ENCODE measurements around the gene POLDIP3. TPM values are rescaled to one million over a fixed set of nuclear protein-coding genes. Genes with fewer than 3 reads are reported as not detected.
A peak's percentile ranks its signal among the peaks of the same experiment; 100 is the strongest.

POLDIP3 gene
- total RNA-seq, 1 experiment from 2014 or later: 51.3 TPM

DNA sequence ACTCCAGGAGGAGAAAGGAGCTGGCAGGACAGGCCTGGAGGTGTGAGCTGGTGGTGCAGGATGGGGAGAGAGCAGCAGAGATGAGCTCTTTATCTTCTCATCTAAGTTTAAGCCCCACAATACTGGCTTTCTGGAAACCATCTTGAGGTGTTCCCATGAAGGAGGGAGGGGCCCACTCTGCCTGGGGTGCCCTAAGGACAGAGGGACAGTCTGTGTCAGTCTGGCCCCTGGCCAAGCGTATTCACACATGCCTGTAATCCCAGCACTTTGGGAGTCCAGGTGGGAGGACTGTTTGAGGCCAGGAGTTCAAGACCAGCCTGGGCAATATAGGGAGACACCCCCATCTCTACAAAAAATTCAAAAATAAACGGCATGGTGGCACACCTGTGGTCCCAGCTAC is 52.0 kb downstream of the POLDIP3 start:
- Mint-ChIP-seq H3K27me3 (ENCODE audit: insufficient read depth, unreplicated experiment) (no peaks in the 10 kb centered on the region), H3K4me3 (ENCODE audit: unreplicated experiment) (no peak overlapping the region), H3K36me3 (ENCODE audit: insufficient read depth, unreplicated experiment) (peaks cover 6% of the 10 kb centered on the region), H3K27ac (ENCODE audit: low read depth, unreplicated experiment) (no peak overlapping the region), H3K9me3 (ENCODE audit: unreplicated experiment) (no peaks in the 10 kb centered on the region), H3K4me1 (ENCODE audit: insufficient read depth, unreplicated experiment) (no peaks in the 10 kb centered on the region)
- ChIA-PET POLR2A (interaction anchor here (1.5 kb wide), 1 partner anchor 52 kb away, joined by 3 read pairs; the partner anchor contains the start of gene POLDIP3), CTCF (interaction anchor here (0.6 kb wide), 1 partner anchor 619 kb away, joined by 4 read pairs; no protein-coding TSS in a partner anchor)
- no peak for DNase-seq (ENCODE audit: unreplicated experiment)
- intact Hi-C loops (cut with micrococcal nuclease): no loop called here
- no TSS peak for BruUV-seq (replicated peaks)
- TF ChIP-seq, protein P1, sequence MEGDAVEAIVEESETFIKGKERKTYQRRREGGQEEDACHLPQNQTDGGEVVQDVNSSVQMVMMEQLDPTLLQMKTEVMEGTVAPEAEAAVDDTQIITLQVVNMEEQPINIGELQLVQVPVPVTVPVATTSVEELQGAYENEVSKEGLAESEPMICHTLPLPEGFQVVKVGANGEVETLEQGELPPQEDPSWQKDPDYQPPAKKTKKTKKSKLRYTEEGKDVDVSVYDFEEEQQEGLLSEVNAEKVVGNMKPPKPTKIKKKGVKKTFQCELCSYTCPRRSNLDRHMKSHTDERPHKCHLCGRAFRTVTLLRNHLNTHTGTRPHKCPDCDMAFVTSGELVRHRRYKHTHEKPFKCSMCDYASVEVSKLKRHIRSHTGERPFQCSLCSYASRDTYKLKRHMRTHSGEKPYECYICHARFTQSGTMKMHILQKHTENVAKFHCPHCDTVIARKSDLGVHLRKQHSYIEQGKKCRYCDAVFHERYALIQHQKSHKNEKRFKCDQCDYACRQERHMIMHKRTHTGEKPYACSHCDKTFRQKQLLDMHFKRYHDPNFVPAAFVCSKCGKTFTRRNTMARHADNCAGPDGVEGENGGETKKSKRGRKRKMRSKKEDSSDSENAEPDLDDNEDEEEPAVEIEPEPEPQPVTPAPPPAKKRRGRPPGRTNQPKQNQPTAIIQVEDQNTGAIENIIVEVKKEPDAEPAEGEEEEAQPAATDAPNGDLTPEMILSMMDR (IDR thresholded peaks at IDR 0.05; ENCODE audit: unreplicated experiment): no peak

DNA sequence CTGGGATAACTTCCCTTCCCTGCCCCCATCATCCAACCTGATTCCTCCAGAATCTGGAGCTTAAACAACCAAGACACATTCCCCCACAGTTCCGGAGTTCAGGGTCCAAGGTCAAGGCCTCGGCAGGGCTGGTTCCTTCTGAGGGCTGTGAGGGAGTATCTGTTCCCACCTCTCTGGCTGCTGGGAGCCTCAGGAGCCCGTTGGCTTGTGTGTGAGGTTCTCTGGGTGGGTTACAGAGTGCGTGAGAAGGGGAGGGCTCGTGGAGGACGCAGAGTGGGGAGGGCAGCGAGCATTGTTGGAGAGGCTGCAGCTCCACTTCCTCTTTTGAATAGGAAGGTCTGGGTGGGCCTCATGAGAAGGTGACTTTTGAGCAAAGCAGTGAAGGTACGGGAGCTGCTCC is 52.4 kb downstream of the POLDIP3 start:
- Mint-ChIP-seq H3K27ac (ENCODE audit: low read depth, unreplicated experiment) (no peak overlapping the region), H3K36me3 (ENCODE audit: insufficient read depth, unreplicated experiment) (peaks cover 6% of the 10 kb centered on the region), H3K4me3 (ENCODE audit: unreplicated experiment) (no peak overlapping the region), H3K9me3 (ENCODE audit: unreplicated experiment) (no peaks in the 10 kb centered on the region), H3K27me3 (ENCODE audit: insufficient read depth, unreplicated experiment) (no peaks in the 10 kb centered on the region), H3K4me1 (ENCODE audit: insufficient read depth, unreplicated experiment) (no peaks in the 10 kb centered on the region)
- intact Hi-C loops (cut with micrococcal nuclease): no loop called here
- no TSS peak for BruUV-seq (replicated peaks)
- ChIA-PET CTCF (interaction anchor here (0.5 to 0.6 kb wide), 2 partner anchors 30 to 619 kb away, joined by 3 to 4 read pairs; no protein-coding TSS in a partner anchor), POLR2A (interaction anchor here (1.5 kb wide), 1 partner anchor 52 kb away, joined by 3 read pairs; the partner anchor contains the start of gene POLDIP3)
- no peak for DNase-seq (ENCODE audit: unreplicated experiment)
- TF ChIP-seq, protein P1 (IDR thresholded peaks at IDR 0.05; ENCODE audit: unreplicated experiment): no peak

DNA sequence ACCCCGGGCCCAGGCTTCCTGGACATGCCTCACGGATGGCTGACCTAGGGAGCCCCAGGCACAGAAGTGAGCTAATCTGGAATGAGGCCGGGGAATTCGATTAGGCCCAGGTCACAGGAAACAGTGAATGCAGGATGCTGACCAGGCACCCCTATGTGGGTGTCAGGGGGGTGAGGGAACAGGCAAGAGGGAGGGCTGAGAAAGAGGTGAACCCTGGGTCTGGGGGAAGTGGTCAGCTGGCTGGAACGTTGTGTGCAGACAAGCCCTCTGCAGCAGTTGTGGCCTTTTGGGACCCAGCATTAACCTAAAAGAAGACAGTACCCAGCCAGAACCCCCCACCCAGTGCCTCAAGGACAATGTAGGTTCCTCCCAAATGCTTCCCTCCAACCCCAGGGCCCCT is 52.8 kb downstream of the POLDIP3 start:
- Mint-ChIP-seq H3K36me3 (ENCODE audit: insufficient read depth, unreplicated experiment) (peaks cover 6% of the 10 kb centered on the region), H3K9me3 (ENCODE audit: unreplicated experiment) (no peaks in the 10 kb centered on the region), H3K27me3 (ENCODE audit: insufficient read depth, unreplicated experiment) (no peaks in the 10 kb centered on the region), H3K4me3 (ENCODE audit: unreplicated experiment) (no peak overlapping the region), H3K4me1 (ENCODE audit: insufficient read depth, unreplicated experiment) (no peaks in the 10 kb centered on the region), H3K27ac (ENCODE audit: low read depth, unreplicated experiment) (no peak overlapping the region)
- DNase-seq (ENCODE audit: unreplicated experiment): no peak
- intact Hi-C loops (cut with micrococcal nuclease): no loop called here
- TF ChIP-seq, protein P1 (IDR thresholded peaks at IDR 0.05; ENCODE audit: unreplicated experiment): no peak
- POLR2A ChIA-PET: interaction anchor here (1.2 kb wide), 1 partner anchor 11 kb away, joined by 3 read pairs; no protein-coding TSS in a partner anchor
- no TSS peak for BruUV-seq (replicated peaks)
- CTCF ChIA-PET: interaction anchor here (0.5 kb wide), 1 partner anchor 30 kb away, joined by 3 read pairs; no protein-coding TSS in a partner anchor

DNA sequence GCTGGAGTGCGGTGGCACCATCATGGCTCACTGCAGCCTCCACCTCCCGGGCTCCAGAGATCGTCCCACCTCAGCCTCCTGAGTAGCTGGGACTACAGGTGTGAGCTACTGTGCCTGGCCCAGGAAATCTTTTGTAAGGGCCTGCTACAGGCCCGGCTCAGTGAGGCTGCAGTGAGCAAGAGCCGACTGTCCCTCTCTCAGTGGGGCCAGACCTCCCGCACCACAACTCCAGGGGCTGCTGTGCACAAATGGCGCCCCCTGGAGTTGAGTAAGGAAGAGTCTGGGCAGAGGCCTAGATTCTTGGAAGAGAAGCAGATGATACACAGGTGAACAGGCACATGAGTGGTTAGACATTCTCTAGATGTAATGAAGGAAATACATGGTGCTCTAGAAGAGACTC is 53.9 kb downstream of the POLDIP3 start:
- Mint-ChIP-seq H3K27ac (ENCODE audit: low read depth, unreplicated experiment) (no peak overlapping the region), H3K4me3 (ENCODE audit: unreplicated experiment) (no peak overlapping the region), H3K4me1 (ENCODE audit: insufficient read depth, unreplicated experiment) (no peaks in the 10 kb centered on the region), H3K36me3 (ENCODE audit: insufficient read depth, unreplicated experiment) (peaks cover 3% of the 10 kb centered on the region), H3K27me3 (ENCODE audit: insufficient read depth, unreplicated experiment) (no peaks in the 10 kb centered on the region), H3K9me3 (ENCODE audit: unreplicated experiment) (no peaks in the 10 kb centered on the region)
- BruUV-seq (replicated peaks): no TSS peak
- peak; percentile 31 for DNase-seq (ENCODE audit: unreplicated experiment)
- TF ChIP-seq, protein P1 (IDR thresholded peaks at IDR 0.05; ENCODE audit: unreplicated experiment): peak; percentile 32
- intact Hi-C loops (cut with micrococcal nuclease): no loop called here
- CTCF ChIA-PET: interaction anchor here (0.6 to 1.2 kb wide), 4 partner anchors 9 to 257 kb away, joined by 3 to 4 read pairs (median 4); no protein-coding TSS in a partner anchor
- POLR2A ChIA-PET: interaction anchor here (0.6 to 1.2 kb wide), 3 partner anchors 10 to 45 kb away, joined by 3 to 4 read pairs (median 3); no protein-coding TSS in a partner anchor

Data from MCF 10A (cell line).